CD4-positive, alpha-beta T cell treated with Interleukin-21 for 1 hour (primary cell): ENCODE results near the gene FARP1.

Experiments used
- DNase-seq: peaks from one replicate; pipeline ENCODE4 v3.0.0-alpha.2; 2020

Gene FARP1

GRCh38 chr13:98370261-98370660 is 227.4 kb downstream of the FARP1 start:
- no peak for DNase-seq

DNA sequence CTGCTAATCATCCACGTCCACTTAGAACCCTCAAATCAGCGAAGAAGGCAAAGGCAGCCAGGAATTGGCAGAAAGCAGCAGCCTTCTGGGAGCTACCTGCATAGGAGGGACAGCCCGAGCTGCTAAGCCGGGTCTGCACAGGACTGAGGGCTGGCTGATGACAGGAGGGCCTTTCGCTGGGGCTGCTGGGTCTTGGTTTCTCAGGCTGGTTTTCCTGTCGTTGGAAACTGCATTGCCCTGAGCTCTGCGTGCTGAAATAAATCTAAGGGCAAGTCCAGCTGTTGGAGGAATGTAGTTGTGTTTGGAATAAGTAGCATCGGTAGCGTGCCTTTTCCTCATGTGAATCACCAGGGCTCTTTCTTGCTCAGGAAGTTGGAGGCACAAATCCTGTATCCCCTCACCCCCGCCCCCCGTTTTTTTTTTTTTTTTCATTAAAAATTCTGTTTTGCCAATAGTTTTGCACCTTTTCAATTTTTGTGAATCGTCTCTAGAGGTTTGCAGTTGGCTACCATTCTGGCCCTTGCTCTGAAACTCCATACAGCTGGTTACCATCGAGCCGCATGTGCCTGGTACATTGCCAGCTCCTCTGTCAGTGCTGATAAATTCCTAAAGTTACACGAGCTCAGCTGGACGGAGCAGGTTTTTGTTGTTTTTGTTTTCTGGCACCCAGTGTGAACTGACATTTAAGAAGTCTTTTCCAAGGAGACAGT is 228.1 kb downstream of the FARP1 start:
- no peak for DNase-seq

DNA sequence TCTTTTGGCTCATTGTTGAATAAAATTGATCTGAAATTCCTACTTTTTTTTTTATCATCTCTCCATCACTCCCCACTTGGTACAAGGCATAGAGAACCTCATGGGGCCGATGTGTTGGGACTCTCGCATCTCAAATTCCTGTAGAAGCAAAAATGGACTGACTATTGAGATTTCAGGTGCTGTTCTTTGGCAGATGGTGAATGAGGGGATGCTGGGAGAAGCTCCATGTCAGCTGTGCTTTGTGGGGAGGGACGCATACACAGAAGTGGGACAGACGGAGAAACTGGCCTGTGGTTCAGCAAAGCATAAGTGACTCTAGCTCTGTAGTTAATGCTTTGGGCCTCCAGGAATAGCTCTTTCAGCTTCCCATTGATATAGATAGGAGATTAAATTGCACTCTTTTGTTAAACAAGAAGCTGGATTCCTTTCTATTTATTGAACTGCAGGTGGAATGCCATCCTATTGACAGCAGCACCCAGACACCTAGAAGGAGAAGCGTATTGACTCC is 228.7 kb downstream of the FARP1 start:
- no peak for DNase-seq

GRCh38 chr13:98372876-98373275 is 230.0 kb downstream of the FARP1 start:
- DNase-seq = no peak

DNA sequence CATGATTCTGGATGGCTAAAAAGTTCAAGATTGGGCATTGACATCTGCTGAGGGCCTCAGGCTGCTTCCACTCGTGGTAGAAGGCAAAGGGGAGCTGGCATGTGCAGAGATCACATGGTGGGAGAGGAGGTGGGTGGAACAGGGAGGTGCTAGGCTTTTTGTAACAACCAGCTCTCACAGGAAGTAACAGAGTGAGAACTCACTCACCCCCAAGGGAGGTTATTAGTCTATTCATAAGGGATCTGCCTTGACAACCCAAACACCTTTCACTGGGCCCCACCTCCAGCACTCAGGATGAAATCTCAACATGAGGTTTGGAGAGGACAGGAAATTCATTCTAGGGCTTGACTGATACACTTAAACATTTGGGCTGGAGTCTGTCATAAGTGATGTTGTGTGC is 231.9 kb downstream of the FARP1 start:
- no peak for DNase-seq

DNA sequence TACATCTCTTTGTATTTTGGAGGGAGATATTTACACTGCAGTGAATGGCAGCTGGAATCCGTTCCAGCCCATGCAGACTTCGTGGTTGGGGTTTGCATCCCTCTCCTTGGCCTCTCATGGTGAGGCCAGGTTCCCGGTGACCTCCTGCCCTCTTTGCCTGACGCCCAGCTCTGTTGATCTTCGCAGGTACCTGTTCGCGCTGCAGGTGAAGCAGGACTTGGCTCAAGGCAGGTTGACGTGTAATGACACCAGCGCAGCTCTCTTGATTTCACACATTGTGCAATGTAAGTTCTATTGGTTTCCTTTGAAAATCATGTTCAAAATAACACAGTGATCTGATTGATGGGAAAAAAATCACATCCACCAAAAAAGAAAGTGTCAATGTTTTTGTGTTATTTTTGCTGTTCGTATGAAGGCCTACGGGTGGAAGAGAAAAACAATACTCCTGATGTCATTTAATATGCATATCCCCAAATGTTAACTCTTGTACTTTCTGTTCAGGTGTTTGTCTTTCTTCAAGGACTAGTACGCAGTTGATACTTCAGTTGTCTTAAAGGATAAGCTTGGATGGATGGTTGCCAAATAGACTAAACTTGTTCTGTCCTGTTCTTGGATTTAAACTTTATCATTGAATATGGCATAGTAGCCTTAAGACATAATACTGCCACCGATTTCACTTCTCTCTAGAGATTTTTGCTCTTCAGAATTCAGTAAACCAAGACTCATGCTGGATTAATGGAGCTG is 234.9 kb downstream of the FARP1 start:
- no peak for DNase-seq

- no peak for DNase-seq
Observed at GRCh38 chr13:98384739-98385138, 241.8 kb downstream of the FARP1 start.

- no peak for DNase-seq
Observed at GRCh38 chr13:98385606-98386005, 242.7 kb downstream of the FARP1 start.

GRCh38 chr13:98386637-98387036 is 243.7 kb downstream of the FARP1 start:
- no peak for DNase-seq

DNA sequence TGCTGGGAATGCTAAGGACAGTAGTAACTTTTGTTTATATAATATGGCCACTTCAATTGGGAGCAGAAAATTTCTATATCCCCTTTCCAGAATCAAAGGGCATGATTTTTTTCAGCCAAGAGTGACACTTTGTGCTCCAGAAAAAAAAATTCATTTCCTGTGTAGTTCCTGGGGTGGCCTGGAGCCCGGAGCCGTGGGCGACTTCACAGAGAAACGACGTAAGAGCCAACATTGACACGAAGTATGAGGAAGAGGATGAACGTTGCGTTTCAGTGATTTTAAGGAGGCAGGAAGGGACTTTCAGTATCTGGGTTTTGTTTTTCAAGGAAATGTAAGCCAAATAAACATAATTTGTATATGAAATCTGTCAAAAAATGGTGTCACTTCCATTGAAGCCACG is 246.4 kb downstream of the FARP1 start:
- no peak for DNase-seq

DNA sequence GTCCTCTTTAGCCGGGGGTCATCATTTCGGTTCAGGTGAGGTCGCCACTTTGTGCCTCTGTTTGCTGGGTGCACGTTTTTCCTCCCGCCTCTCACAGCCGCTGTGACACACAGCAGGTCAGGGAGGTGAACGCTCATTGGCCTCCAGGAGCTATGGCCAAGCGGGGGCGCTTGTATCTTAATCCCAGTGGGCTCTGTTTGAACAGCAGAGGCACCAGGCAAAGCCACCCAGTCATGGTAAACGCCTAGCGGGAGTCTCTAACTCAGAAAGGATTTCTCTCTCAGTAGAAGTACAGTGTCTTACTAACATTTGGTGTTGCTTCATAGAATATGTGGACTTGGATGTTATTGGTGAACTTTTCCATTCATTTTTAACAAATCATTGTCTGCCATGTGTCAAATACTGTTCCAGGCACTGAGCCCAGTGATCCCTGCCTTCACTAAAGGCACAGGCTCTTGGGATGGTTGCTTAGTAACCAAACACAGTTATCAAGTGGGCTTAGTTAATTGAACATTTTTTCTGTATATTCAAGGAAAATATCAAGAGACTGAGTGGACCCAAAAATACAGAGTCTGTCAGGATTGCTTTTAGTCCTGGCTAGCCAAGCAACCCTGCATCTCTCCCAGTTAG is 247.3 kb downstream of the FARP1 start:
- DNase-seq = no peak

DNA sequence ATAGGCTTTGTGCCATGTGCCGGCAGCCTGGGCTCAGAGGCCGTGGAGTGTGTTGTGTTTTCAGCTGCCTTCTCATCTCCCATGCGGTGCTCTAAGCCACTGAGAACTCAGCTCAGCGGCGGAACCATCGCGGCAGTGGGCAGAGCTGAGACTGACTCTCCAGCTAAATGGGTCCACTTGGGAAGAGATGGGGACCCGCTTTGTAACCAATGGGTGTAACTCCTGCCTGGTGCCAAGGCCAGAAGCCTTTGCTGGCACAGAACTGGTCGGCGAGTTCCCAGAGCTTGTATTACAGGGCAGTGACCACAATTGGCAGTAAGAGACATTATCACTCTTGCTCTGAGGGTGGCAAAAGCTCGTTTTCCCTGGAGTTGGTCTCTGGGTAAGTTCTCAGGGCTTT is 251.0 kb downstream of the FARP1 start:
- no peak for DNase-seq

DNA sequence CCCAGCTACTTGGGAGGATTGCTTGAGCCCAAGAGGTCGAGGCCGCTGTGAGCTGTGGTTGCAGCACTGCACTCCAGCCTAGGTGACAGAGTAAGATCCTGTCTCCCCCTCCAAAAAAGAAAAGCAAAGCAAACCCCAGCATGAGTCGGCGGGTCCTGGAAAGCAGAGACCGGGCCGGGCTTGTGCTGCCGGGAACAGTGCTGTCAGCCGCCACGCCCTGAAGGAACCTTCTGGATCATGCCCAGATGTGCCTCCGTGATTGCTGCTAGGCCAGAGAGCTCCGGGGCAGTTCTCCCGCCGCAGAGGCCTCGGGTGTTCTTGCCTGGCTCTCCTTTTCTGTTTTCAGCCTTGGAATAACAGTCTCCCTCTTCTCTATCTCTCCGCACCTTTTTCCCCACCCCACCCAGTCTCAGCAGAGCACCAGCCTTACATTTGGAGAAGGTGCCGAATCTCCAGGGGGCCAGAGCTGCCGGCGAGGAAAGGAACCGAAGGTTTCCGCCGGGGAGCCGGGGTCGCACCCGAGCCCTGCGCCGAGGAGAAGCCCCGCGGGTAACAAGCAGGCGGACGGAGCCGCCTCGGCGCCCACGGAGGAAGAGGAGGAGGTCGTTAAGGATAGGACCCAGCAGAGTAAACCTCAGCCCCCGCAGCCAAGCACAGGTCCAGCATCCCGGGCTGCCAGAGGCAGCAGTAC is 252.1 kb downstream of the FARP1 start:
- no peak for DNase-seq

DNA sequence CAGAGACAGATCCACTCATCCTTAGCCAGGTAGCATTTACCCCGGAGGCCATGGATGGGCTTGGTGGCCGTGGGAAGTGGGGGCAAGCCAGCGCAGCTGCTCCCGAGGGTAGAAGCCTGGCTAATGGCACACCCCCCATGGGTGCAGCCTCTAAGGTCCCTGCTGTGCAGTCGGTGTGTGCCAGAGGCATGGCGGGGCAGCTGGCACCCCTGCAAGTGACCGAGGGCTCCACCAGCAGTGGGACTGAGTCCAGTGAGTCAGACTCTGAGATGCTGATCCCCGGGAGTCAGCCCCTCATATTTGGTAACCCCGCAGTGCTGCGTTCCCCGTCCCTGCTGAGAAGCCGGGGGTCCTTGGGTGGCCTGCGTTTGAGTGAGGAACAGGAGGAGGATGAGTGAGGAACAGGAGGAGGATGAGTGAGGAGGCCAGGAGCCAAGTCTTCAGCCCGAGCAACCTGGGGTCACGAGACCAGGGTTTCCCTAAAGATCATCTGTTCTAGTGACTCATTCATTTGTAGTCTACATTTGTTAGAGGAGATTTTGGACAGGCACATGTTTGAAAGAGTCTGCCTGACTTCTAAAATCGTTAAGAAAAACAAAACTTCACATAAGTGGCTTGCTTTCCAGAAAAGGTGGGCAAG is 253.3 kb downstream of the FARP1 start:
- DNase-seq = no peak

GRCh38 chr13:98397221-98397620 is 254.3 kb downstream of the FARP1 start:
- no peak for DNase-seq

GRCh38 chr13:98397861-98398260 is 255.0 kb downstream of the FARP1 start:
- no peak for DNase-seq

DNA sequence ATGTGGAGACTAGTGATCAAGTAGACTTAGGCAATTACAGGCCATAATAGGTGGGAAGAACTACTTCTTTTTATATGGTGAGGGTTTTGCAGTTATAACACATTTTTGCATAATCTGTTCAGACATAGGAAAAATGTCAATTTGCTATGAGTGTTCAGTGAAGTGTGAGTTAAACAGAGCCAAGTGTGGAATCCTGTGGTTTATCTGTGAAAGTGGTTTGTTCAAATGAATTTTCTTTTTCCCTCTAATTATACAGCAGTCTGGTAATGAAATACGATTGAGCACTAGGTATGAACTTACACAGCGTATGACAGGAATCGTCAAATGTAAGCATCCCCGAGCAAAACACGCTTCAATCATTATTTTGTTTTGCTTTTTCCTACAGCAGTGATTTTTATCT is 255.7 kb downstream of the FARP1 start:
- DNase-seq = no peak

DNA sequence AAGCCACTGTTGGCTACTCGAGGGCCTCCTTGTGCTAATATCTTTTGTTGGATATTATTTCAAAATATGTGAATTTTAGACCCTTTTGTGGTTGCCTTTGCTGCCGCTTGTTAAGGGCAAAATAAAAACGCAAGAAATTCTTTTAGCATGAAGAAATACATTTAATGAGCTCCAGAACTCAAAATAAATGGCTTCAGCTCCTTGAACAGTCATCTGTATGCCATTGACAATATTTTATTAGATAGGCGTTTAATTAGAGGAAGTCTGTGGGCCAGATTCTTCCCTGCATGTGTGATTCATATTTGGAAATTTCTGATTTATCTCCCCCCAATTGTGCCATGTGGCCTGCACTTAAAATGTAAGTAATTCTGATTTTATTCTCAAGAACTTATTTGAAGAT is 256.9 kb downstream of the FARP1 start:
- DNase-seq = no peak

DNA sequence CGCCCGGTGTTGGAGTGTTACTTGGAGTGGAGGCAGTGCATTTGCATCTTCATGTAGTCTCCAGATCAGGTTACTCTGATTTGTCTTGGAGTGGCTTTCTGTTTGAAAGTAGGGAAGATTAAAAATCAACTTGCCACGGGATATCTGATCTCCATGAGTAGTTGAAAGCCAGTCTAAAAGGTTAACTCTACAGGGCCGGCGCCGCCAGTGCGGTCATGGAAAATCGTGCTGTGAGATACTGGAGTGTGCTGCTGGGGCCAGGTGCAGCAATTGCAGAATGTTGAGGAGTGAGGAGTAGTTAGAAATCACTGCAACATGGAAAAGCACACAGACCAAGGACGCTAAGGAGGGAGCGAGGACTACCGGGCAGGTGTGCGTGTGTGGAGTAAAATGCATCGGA is 259.0 kb downstream of the FARP1 start:
- no peak for DNase-seq

GRCh38 chr13:98403076-98403475 is 260.2 kb downstream of the FARP1 start:
- DNase-seq = no peak

GRCh38 chr13:98405107-98405571 is 262.2 kb downstream of the FARP1 start:
- no peak for DNase-seq

DNA sequence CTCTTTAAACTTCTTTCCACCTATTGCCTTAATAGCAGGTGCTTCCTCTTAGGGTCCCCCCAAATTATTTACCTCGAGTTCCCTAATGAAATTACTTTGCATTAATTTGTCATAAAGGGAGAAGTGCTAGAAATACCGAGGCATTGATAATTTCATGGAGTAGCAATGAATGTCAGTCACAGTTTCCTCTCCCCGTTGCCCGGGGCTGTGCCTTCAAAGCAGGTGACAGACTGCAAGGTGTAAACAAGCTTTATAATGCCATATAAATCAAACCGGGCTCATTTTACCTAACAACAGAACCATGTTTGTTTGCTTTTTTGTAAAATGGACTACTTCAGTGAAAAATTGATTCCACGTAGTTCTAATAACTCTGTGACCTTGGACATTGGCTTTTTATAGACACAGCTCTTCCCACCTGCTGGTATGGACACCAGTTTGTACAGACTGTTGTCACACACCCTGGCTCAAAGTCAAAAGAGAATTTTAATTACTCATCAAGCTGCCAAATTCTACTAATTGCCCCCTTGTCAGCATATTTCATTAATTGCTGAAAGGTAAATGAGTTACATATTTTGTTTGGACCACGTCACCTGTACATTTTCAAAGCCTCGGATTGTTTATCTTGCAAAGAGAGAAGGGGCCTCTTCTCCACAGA is 262.9 kb downstream of the FARP1 start:
- no peak for DNase-seq
